Stimulated activated CD8-positive, alpha-beta memory T cell treated with anti-CD3 and anti-CD28 coated beads, Interleukin-12 subunit alpha, Interleukin-12 subunit beta, amount 100 ng/mL, for 4 hours (primary cell): ENCODE results near the gene MRC1.
"Not testable (repeated sequence)": the region's sequence is repeated elsewhere in the genome, so short reads cannot be mapped to it uniquely, and the experiment has no call there.

Experiments used
- DNase-seq: peaks from one replicate; pipeline ENCODE4 v3.0.0-alpha.2; 2020; ENCODE audit warnings: low read depth

MRC1 gene

GRCh38 chr10:17905491-17905890 lies 96.3 kb downstream of the MRC1 start:
- no peak for DNase-seq

GRCh38 chr10:17906002-17906401 lies 96.9 kb downstream of the MRC1 start:
- DNase-seq, result no peak

- DNase-seq, result no peak
These were observed 98.5 kb downstream of the MRC1 start for GRCh38 chr10:17907641-17908040.

- DNase-seq, result no peak
These were observed 101.1 kb downstream of the MRC1 start for GRCh38 chr10:17910125-17910789.

- no peak for DNase-seq
These were observed 103.6 kb downstream of the MRC1 start for GRCh38 chr10:17912754-17913153.

GRCh38 chr10:17913604-17914003 lies 104.5 kb downstream of the MRC1 start:
- no peak for DNase-seq

GRCh38 chr10:17914169-17915045 lies 105.3 kb downstream of the MRC1 start:
- DNase-seq, result no peak

- no peak for DNase-seq
These were observed 106.0 kb downstream of the MRC1 start for GRCh38 chr10:17915181-17915580.

GRCh38 chr10:17918187-17918903 lies 109.2 kb downstream of the MRC1 start:
- no peak for DNase-seq

- no peak for DNase-seq
These were observed 112.2 kb downstream of the MRC1 start for GRCh38 chr10:17921378-17921777.

GRCh38 chr10:17923728-17924127 lies 114.6 kb downstream of the MRC1 start:
- DNase-seq, result no peak

GRCh38 chr10:17943033-17943745 lies 134.0 kb downstream of the MRC1 start:
- DNase-seq, result no peak

GRCh38 chr10:17950269-17950668 lies 141.1 kb downstream of the MRC1 start:
- not testable (repeated sequence) for DNase-seq

- no peak for DNase-seq
These were observed 141.6 kb downstream of the MRC1 start for GRCh38 chr10:17950726-17951125.

- no peak for DNase-seq
These were observed 142.8 kb downstream of the MRC1 start, which contains the start of gene SLC39A12 for GRCh38 chr10:17951868-17952371. Gene SLC39A12 (plus strand): TSS chr10:17951918. CDS start chr10:17953277, 1,359 bp downstream.

- not testable (repeated sequence) for DNase-seq
These were observed 145.2 kb downstream of the MRC1 start for GRCh38 chr10:17954372-17954771.

GRCh38 chr10:17954861-17955260 lies 145.7 kb downstream of the MRC1 start:
- DNase-seq, result no peak

- DNase-seq, result no peak
These were observed 148.9 kb downstream of the MRC1 start for GRCh38 chr10:17958049-17958448.

- DNase-seq, result no peak
These were observed 150.7 kb downstream of the MRC1 start for GRCh38 chr10:17959870-17960269.
